K562 (cell line): ENCODE data around the gene TRMT112. TPM values are rescaled to one million over a fixed set of nuclear protein-coding genes. Genes with fewer than 3 reads are reported as not detected.

Experiments
- ATF3 ChIP-seq, 2 experiments: fragments of 450-650 bp in 1 of 2; sonication (generic) in 1 of 2; formaldehyde crosslinking in 1 of 2; IDR thresholded peaks in 1 of 2; conservative IDR thresholded peaks in 1 of 2; 2 replicates each; pipeline versions ENCODE4 v1.6.1 to v1.8.1; 2016 to 2023; ENCODE audit warnings: mild to moderate bottlenecking in 2 of 2, moderate library complexity in 2 of 2, inconsistent platforms in 1 of 2, missing genetic modification reagents in 1 of 2
- KLF1 ChIP-seq: fragments of 450-650 bp; IDR thresholded peaks from 2 replicates; pipeline ENCODE4 v1.6.1; 2016; ENCODE audit warnings: missing genetic modification characterization, missing compliant biosample characterization
- ZMIZ1 ChIP-seq, 2 experiments: fragments of 150-350 bp in 1 of 2; IDR thresholded peaks; 2 replicates each; pipeline ENCODE4 v1.6.1; 2012 to 2016; ENCODE audit warnings: low read depth in 2 of 2, low read length in 2 of 2, mild to moderate bottlenecking in 1 of 2, moderate library complexity in 1 of 2
- polyA plus RNA-seq, 8 experiments: library from polyadenylated mRNA; depleted of rRNA in 4 of 8; stranded (reverse) in 5 of 8; unstranded in 3 of 8; fragments of >200 nt; fragmentation: Nextera tagmentation in 2 of 8; fragmentation: Illumina TruSeq in 1 of 8; extraction: Ambion mirVana in 2 of 8; extraction: Trizol in 1 of 8; gene quantifications; 2 replicates each; pipeline versions ENCODE4 v1.2.1 to v1.2.3, GENCODE V29; 2011 to 2014; ENCODE audit warnings: inconsistent platforms in 1 of 8, missing spikeins in 1 of 8
- total RNA-seq, 7 experiments: library from RNA; depleted of rRNA in 6 of 7; stranded (reverse); fragments of >200 nt in 6 of 7; fragmentation: Illumina TruSeq in 2 of 7; extraction: Trizol in 2 of 7; gene quantifications; 2 replicates each; pipeline versions ENCODE4 v1.2.1 to v1.2.3, GENCODE V29; 2011 to 2021; ENCODE audit warnings: low replicate concordance in 1 of 7

Gene TRMT112
- total and polyA plus RNA-seq, 9 of the 15 experiments (the other 6 are each of a cell fraction or from before 2014, with no cell fraction given), result 162 to 444 (median 300) TPM

DNA sequence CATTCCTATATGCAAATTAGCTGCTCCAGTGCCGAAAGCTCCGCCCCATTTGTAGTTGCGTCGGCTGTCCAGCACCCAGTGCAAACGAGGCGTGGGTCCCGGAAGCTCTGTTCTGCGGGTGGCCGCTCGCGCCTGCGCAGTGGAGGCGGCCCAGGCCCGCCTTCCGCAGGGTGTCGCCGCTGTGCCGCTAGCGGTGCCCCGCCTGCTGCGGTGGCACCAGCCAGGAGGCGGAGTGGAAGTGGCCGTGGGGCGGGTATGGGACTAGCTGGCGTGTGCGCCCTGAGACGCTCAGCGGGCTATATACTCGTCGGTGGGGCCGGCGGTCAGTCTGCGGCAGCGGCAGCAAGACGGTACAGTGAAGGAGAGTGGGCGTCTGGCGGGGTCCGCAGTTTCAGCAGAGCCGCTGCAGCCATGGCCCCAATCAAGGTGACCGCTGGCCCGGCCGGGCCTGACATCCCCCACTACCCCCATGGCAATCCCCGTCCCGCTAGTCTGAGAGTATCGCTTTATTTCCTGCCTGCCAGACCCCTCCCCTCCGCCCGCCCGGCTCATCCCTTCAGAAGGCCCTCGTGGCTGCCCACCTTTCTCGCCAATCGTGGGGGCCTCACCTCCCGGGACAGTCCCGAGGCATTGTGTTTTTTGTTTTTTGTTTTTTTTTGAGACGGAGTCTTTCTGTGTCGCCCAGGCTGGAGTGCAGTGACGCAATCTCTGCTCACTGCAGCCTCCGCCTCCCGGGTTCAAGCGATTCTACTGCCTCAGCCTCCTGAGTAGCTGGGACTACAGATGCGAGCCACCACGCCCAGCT, 804 bp upstream of the TRMT112 start, which contains the start of gene PRDX5 (continued):
- TF ChIP-seq ATF3 (IDR thresholded peaks at IDR 0.05) (peak; percentile 95), ATF3 (CRISPR knock-in tag; conservative IDR thresholded peaks at IDR 0.05) (0 out of 2 replicates have a peak, but pooled peaks have one; percentile 48), KLF1 (tag) (no peak), ZMIZ1 (IDR thresholded peaks at IDR 0.05; ENCODE audit: low read depth in 2 of 2, low read length in 2 of 2) (no peak; a peak in 1 of 4 replicates)
